Activated CD4-positive, CD25-positive, alpha-beta regulatory T cell treated with anti-CD3 and anti-CD28 coated beads, Interleukin-2, amount 50 U/mL, for 24 hours (primary cell): Measurements from ENCODE around the gene LOC101059915.

Experiments used
- ATAC-seq, 2 donors: fragments of 150-1000 bp; cut with Tn5 transposase; one replicate each; pipeline ENCODE4 v1.10.0; 2021; ENCODE audit warnings: mild to moderate bottlenecking in 1 of 2, moderate library complexity in 1 of 2

Gene LOC101059915

GRCh38 chrX:71667328-71668247 lies at the start of gene LOC101059915:
Gene LOC101059915 (plus strand): TSS chrX:71667546.
- ATAC-seq, result no peak

DNA sequence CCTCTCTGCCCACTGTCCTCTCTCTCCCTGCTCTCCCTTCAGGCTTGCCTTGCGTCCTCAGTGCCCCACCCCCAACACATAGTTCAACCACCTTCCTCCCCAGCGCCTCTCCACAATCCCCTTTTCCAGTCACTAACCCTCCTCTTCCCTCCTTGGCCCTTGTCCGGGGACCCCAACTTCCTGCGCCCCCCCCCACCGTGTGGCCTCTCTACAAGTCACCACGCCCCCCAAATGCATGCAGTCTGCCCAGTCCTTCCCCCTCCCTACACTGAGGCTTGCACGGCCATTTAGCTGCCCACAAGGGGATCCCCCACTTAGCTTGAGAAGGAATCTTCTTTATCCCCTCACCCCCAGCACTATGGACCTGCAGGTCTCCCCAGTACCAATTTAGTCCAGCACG lies 49.6 kb upstream of the LOC101059915 start:
- no peak for ATAC-seq

- ATAC-seq, result peak; percentile 48 to 55
These were observed 49.0 kb upstream of the LOC101059915 start, which contains the start of gene CXCR3 for GRCh38 chrX:71618303-71618721. Gene CXCR3 (minus strand): TSS chrX:71618511. CDS start chrX:71618449, 62 bp downstream.

DNA sequence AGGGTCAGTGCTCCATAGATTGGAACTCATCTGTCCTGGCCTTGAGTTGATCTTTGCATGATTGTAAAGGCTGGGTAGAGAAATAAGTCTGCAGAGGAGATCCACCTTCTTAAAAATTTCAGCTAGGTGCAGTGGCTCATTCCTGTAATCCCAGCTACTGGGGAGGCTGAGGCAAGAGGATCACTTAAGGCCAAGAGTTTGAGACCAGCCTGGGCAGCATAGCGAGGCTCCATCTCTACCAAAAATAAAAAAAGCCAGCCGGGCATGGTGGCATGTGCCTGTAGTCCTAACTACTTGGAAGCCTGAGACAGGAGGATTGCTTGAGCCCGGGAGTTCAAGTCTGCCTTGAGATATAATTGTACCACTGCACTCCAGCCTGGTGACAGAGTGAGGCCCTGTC lies 48.6 kb upstream of the LOC101059915 start:
- no peak for ATAC-seq

DNA sequence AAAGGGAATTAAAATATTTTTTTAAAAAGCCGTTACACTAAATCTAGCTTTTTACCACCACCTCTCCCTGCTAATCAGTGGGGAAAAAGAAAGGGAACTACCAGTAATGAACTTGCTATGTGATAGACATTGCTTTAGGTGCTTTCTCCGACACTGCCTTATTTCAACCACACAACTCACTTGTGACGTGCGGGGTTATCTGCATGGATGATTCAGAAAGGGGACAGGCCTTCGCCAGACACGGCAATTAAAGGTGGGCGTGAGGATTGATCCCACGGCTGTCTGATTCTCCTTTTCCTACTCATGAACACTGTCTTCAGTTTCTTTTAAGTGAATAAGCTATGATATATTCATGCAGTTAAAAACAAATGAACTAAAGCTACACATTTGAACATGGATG lies 48.2 kb upstream of the LOC101059915 start:
- ATAC-seq, result peak; percentile 60 to 64

DNA sequence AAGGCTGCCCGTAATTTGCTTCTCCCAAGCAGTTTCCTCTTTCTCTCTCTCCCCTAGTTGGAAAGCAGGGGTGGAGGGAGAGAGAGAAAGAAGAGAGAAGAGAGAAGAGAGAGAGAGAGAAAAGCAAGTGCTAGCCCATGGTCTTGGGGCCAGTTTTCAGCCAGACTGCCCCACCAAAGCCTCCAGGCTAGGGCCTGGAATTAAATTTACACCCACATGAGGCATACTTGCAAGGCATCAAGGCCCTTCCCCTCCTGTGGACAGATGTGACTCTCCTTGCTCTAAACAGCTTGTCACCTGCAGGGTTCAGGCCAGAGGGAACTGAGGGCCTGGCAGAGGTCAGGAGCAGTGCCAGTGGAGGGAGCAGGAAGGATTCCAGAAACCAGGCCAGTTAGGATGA lies 47.4 kb upstream of the LOC101059915 start:
- ATAC-seq, result no peak

DNA sequence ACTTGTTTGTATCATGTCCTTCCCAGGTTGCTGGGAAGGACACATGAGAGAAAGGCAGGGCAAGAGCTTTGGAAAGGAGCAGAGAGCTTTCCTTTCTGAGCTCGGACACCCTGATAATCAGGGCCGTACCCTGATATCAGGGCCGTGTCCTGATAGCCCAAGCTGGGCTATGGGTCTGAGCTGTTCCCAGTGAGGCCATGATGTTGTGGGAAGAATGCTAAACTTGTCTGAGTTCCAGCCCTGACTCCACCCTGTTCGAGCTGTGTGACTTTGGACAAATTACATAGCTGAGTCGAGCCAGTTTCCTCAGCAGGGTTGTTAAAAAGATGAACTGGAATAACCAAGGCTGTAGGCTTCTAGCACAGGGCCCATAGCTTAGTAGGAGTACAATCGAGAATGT lies 45.7 kb upstream of the LOC101059915 start:
- ATAC-seq, result no peak

DNA sequence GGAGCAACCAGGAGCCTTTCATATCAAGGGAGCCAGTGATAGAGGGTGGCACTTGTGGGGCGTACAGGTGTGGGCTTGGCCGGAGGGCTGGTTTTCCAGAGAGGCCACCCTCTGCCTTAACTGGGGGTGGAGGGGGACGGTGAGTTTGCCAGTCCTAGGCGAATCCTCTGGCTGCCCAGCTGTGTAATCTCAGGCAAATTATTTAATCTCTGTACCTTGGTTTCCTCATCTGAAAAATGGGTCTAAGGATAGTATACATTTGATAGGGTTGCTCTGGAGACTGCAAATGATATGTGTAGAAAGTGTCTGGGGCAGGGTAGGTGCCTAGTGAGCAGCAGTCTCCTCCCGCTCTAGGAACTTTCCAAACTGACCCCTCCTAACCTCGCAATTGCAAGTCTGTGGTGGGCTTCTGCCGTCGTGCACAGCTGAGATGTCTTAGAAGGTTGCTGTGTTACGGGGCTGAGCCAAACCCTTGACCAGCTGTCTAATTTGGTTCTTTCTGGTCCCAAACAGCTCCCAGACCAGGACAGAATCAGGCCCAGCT lies 45.2 kb upstream of the LOC101059915 start:
- no peak for ATAC-seq

DNA sequence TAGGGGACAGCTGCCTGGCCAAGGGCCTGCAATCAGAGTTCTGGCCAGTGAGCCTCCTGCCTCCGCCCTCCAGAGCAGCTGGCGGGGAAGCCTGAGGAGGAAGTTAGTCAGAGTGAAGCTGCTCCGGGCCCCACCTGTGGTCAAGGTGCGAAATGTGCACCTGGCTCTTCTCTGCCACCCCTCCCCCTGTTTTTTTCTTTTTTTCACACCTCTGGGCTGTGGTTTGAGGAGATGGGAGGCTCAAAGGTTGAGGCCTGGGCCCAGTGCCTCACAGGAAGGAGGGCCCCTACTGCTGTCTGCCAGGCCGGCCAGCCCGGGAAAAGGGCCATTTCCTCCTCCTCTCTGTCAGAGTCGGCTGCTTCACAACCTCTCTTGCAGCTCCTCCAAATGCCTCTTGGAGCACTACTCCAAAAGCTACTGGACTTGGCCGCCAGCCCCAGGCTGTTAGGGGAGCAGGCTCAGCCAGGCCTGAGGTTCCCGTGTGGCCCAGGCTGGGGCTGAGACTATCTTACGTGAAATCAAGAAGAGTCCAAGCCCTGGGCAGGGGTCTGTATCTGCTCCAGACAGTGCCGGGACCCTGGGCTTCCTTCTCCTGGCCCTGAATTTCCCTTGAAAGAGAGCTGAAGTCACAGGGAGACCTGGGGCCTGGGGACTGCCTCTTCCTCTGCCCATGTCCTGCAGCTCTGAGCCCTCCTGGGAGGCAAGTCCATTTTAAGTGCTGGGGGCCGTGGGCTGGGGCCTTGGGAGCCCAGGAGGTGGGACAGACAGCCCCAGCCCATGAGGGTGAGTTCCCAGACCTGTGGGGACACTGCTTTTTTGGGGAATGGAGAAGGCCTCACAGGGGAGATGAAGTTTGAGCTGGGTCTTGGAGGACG lies 44.5 kb upstream of the LOC101059915 start:
- ATAC-seq, result peak; percentile 62 to 64

- peak in 1 of 2 donors; percentile 18 for ATAC-seq
These were observed 43.6 kb upstream of the LOC101059915 start for GRCh38 chrX:71623714-71624113.

DNA sequence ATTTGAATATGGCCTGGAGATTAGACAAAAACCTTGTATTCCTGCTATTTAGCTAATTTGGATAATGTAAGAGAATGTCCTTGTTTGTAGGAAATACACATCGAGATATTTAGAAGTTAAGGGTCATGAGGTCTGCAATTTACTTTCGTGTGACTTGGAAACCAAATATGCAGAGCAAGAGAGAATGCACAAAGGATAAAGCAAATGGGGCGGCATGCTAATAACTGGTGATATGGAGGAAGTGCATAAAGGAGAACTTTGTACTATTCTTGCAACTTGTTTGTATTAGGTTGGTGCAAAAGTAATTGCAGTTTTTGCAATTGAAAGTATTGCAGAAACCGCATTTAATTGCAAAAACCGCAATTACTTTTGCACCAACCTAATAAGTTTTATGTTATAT lies 41.9 kb upstream of the LOC101059915 start:
- no peak for ATAC-seq

DNA sequence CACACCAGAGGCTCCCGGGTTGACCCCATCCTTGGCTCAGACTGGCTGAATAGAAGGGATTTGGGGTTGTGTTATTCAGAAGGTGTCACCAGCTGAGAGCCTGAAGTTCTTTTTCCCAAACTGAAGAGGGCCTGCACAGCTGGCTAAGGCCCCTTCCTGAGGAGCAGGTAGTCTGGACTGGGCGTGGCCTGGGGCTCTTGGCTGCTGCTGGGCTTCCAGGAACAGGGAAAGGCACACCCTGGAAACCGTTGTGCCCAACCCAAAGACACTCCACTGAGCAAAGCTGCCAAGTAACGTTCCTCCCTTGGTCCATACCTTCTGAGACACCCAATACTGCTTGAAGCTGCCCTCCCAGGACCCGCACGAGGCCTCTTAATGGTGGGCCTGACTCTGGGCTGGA lies 40.8 kb upstream of the LOC101059915 start:
- ATAC-seq, result no peak

- ATAC-seq, result no peak
These were observed 39.5 kb upstream of the LOC101059915 start for GRCh38 chrX:71627588-71628404.

DNA sequence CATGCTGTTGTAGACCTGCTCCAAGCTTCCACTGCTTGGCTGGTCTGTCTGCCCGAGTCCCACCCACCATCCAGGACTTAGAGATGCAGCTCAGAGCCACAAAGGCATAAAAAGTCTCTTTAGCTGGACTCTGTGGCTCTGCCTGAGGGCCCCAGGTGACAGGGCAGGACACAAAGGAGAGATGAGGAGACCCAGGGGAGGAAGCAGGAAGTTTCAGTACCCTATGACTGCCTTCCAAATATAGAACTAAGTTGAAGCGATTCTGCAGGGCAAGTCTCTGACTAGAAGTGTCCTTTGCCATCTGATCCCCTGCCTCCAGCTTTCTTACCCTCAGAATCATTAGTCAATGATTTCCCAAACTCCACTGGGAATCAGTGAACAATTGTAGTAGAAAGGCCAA lies 37.9 kb upstream of the LOC101059915 start:
- ATAC-seq, result no peak

DNA sequence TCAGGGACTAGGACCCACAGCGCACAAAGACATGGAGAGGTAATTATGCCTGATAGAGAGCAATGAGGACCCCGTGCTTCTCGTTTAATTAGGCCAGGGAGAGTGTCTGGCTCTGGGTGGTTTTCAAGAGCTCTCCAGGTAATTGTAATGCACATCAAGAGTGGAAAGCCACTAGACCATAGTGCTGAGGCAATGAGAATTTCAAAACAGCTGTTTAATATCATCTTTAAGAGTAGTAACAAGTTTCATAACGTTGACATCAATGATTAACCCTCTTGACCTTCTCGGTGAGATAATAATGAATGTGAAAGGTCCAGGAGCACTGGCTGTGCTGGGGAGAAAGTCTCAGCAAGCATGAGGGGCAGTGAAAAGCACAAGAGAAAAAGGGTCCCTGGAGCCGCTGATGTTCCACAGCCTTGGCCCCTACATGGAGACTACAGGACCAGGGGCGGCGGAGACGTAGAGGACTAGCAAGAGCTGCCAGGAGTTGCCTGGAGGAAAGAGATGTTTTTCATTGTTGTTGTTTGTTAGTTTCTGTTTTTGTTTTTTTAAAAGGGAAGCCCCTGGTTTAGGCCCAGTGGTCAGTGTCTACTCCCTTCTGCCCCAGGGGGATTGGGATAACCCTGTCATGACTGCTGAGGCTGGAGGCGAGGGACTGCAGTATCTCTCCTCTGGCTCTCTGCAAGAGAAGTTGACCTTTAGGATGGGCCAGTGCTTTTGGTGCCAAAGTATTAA lies 34.3 kb upstream of the LOC101059915 start:
- ATAC-seq, result no peak

- ATAC-seq, result no peak
These were observed 33.0 kb upstream of the LOC101059915 start for GRCh38 chrX:71634366-71634765.

DNA sequence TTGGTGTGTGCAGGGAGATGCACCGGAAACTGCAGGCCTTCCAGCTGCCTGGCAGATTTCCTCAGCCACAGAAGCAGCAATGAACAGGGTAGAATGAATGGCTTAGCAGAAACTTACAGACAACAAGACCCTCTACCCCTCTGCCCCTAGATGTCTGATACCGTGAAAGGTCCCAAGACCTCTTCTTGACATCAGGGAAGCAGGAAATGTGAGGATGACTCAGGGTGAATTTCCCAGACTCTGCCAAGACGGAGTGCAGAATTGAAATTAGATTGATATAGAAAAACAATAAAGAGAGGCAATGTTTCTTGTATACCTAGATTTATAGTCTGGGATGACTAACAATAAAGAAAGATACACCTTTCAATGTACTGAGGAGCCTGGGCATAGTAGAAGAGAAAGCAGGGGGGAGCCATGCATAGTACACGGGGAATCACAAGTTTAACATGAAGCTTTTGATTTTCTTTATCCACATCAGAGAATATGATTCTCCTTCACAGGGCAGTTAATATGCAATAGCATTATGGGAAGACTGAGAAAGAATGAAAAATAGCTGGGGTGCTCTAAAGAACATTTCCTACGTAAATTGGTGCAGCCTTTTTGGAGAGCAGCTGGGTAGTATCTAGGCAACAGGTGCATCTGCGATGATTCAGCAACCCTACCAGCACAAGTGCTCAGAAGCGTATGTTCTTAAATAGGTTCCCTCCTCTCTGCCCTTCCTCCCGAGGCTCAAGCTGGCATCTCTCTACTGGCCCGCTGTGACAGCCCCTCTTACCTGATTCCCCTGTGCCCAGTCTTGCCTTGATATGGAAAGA lies 30.7 kb upstream of the LOC101059915 start:
- peak; percentile 55 to 64 for ATAC-seq

- ATAC-seq, result peak in 1 of 2 donors; percentile 42
These were observed 30.1 kb upstream of the LOC101059915 start for GRCh38 chrX:71637253-71637618.

GRCh38 chrX:71637848-71638247 lies 29.5 kb upstream of the LOC101059915 start:
- ATAC-seq, result peak; percentile 56 to 61

DNA sequence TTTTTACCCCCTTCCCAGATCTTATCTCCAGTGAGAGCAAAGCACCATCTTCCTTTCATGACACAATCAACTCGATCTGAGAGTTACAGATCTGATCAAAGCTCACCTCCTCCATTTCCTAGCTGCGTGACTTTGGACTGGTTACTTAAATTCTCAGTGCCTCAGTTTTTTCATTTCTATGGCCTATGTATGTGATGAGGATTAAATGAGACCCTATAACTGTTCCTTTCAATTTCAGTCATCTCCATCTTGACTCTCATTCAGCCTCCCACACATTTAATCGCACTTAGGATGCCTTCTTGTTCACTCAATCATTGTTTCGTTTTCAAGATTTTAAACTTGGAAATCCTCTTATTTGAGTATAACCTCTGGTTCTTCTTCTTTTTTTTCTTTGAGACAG lies 28.9 kb upstream of the LOC101059915 start:
- ATAC-seq, result peak; percentile 73 to 76

GRCh38 chrX:71640002-71640401 lies 27.3 kb upstream of the LOC101059915 start:
- no peak for ATAC-seq
